D341Med (cell line): Measurements from ENCODE around the gene CLIC5.
A peak's percentile ranks its signal among the peaks of the same experiment; 100 is the strongest.
"Not testable (repeated sequence)": the region's sequence is repeated elsewhere in the genome, so short reads cannot be mapped to it uniquely, and the experiment has no call there.

Experiments
- DNase-seq: peaks from one replicate; pipeline ENCODE4 v3.0.0; 2012; ENCODE audit warnings: low spot score

CLIC5 gene

GRCh38 chr6:45927421-45928320 lies 88.0 kb downstream of the CLIC5 start:
- no peak for DNase-seq

GRCh38 chr6:45926423-45926822 lies 89.2 kb downstream of the CLIC5 start:
- not testable (repeated sequence) for DNase-seq

- no peak for DNase-seq
Measured at GRCh38 chr6:45924763-45925342, 90.8 kb downstream of the CLIC5 start.

GRCh38 chr6:45923831-45924391 lies 91.7 kb downstream of the CLIC5 start:
- DNase-seq = no peak

- peak; percentile 71 for DNase-seq
Measured at GRCh38 chr6:45922728-45923351, 92.8 kb downstream of the CLIC5 start.

- DNase-seq = no peak
Measured at GRCh38 chr6:45921691-45922281, 93.9 kb downstream of the CLIC5 start.

GRCh38 chr6:45920819-45921511 lies 94.7 kb downstream of the CLIC5 start:
- DNase-seq = no peak

- no peak for DNase-seq
Measured at GRCh38 chr6:45917439-45917838, 98.2 kb downstream of the CLIC5 start.

- no peak for DNase-seq
Measured at GRCh38 chr6:45916692-45917091, 99.0 kb downstream of the CLIC5 start.

GRCh38 chr6:45915780-45916468 lies 99.7 kb downstream of the CLIC5 start:
- no peak for DNase-seq

GRCh38 chr6:45911691-45912090 lies 104.0 kb downstream of the CLIC5 start:
- DNase-seq = no peak

- no peak for DNase-seq
Measured at GRCh38 chr6:45903959-45904358, 111.7 kb downstream of the CLIC5 start.

GRCh38 chr6:45902984-45903383 lies 112.7 kb downstream of the CLIC5 start:
- DNase-seq = no peak

GRCh38 chr6:45901767-45902650 lies 113.7 kb downstream of the CLIC5 start:
- no peak for DNase-seq

GRCh38 chr6:45900808-45901752 lies 114.6 kb downstream of the CLIC5 start:
- no peak for DNase-seq

- no peak for DNase-seq
Measured at GRCh38 chr6:45899683-45899946, 116.0 kb downstream of the CLIC5 start.

- DNase-seq = no peak
Measured at GRCh38 chr6:45898941-45899682, 116.5 kb downstream of the CLIC5 start.

GRCh38 chr6:45896783-45897441 lies 118.7 kb downstream of the CLIC5 start:
- no peak for DNase-seq
